ENCODE measurements around the gene ECI1. TPM values are rescaled to one million over a fixed set of nuclear protein-coding genes. Genes with fewer than 3 reads are reported as not detected.

ECI1 gene
- total RNA-seq, 4 donors from 2014 or later = 32.4 to 96.5 (median 49.8) TPM

DNA sequence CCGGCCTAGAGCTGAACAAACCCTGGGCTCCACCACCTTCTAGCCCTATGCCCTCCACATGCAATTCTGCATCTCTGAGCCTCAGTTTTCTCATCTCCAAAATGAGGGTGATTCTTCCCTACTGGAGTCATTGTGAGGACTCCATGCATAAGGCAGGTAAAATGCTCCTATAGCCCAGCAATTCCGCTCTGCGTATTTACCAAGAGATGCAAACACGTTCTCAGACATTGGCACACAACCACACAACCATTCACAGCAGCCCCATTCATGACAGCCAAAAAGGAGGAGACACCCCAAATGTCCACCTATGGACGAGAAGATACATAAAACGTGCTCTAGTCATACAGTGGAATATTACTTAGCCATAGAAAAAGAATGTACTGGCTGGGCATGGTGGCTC lies 51.1 kb downstream of the ECI1 start:
- TF ChIP-seq, protein P1, sequence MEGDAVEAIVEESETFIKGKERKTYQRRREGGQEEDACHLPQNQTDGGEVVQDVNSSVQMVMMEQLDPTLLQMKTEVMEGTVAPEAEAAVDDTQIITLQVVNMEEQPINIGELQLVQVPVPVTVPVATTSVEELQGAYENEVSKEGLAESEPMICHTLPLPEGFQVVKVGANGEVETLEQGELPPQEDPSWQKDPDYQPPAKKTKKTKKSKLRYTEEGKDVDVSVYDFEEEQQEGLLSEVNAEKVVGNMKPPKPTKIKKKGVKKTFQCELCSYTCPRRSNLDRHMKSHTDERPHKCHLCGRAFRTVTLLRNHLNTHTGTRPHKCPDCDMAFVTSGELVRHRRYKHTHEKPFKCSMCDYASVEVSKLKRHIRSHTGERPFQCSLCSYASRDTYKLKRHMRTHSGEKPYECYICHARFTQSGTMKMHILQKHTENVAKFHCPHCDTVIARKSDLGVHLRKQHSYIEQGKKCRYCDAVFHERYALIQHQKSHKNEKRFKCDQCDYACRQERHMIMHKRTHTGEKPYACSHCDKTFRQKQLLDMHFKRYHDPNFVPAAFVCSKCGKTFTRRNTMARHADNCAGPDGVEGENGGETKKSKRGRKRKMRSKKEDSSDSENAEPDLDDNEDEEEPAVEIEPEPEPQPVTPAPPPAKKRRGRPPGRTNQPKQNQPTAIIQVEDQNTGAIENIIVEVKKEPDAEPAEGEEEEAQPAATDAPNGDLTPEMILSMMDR (IDR thresholded peaks at IDR 0.05; ENCODE audit: low read depth) = no peak

DNA sequence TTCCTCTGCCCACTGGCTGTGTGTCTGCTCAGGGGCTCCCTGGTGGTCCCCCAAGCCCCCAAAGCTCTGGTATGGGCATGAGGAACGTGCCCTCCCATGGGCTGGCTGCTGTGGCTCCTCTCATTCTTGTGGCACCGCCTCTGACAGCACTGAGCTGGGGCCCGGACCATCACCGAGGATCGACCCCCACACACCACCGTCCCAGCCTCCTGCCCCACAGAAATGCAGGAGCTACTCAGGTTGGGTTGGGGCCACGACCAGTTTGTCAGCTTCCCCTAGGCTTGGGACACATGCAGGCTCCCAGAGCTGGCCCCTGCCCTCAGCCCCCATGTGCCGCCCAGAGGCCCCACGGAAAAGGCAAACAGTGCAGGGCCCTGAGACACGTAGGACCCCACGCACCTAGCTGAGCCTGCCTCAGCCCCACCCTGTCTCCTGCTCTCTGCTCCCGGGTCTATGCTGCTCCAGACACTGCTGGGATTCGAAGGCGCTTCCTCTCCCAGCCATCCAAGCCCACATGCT lies 51.7 kb downstream of the ECI1 start:
- TF ChIP-seq, protein P1 (IDR thresholded peaks at IDR 0.05; ENCODE audit: low read depth) = no peak

DNA sequence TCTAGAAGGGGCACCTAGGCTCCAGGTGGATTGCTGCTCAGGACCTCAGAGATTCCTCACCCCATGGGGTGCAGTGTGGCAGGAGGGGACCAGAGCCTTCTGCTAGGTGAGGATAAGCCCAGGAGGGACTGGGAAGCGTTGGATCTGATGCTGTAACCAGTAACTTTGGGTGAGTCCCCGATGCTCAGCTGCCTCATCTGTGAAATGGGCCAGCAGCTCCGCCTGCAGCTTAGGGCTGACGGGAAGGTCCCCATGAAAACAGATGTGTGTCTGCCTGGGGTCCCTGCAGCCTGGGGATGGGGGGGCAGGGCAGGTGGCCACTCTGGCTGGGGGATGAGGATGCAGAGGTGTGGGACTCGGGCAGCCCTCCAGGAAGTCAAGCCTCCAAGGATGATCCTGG lies 52.3 kb downstream of the ECI1 start:
- TF ChIP-seq, protein P1 (IDR thresholded peaks at IDR 0.05; ENCODE audit: low read depth) = no peak

DNA sequence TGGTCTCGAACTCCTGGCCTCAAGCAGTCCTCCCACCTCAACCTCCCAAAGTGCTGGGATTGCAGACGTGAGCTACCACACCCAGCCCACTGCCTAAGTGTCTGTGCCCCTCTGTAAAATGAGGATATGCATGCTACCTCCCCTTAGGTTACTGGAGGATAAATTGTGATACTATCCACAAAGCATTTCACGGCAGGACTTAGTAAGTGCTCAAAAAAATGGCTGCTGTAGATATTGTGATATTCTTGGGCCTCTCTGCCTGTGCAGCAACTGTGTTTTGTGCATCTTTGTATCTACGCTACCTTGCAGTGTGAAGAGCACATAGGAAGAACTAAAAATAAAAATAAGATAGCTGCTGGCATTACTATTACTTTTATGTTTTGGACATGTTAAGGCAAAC lies 53.1 kb downstream of the ECI1 start:
- TF ChIP-seq, protein P1 (IDR thresholded peaks at IDR 0.05; ENCODE audit: low read depth) = no peak

DNA sequence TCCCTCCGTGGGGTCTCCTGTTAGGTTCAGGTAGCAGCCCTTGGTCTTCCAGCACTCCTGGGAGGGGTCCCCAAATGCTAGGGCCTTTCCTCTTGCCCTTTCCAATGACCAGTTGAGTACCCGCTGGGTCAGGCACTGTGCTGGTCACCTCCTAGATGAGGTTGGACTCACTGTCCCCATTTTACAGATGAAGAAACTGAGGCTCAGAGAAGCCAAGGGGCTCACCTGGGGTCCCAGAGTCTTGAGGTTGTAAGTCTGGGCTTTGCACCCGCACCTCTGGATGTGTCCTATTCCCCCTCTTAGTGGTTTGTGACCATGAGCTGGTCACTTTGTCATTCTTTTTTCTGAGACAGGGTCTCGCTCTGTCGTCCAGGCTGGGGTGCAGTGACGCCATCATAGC lies 53.6 kb downstream of the ECI1 start:
- TF ChIP-seq, protein P1 (IDR thresholded peaks at IDR 0.05; ENCODE audit: low read depth) = no peak

DNA sequence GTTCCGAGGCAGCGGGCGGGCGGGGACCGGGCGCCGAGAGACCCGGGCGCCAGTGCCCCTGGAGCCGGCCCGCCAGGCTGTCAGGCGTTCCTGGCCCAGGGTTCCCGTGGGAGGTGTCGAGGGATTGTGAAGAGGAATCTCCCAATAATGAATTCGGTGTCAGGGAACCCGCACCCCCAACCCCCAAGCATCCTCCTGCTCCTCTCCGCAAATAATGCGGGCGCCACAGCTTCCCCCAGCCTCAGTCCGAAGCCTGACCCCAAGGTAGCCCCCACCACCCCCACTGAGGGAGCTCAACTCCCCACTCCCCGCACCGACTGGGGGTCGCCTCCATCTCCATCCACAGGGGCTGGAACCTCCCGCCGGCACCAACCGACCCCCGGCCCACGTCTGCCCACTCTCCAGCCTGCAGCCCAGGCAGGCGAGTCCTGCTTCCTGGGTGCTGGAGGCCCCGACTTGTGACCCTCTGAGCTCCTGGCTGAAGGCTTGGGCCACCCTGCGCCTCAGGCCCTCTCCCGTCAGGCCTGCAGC lies 54.3 kb downstream of the ECI1 start:
- TF ChIP-seq, protein P1 (IDR thresholded peaks at IDR 0.05; ENCODE audit: low read depth) = no peak

DNA sequence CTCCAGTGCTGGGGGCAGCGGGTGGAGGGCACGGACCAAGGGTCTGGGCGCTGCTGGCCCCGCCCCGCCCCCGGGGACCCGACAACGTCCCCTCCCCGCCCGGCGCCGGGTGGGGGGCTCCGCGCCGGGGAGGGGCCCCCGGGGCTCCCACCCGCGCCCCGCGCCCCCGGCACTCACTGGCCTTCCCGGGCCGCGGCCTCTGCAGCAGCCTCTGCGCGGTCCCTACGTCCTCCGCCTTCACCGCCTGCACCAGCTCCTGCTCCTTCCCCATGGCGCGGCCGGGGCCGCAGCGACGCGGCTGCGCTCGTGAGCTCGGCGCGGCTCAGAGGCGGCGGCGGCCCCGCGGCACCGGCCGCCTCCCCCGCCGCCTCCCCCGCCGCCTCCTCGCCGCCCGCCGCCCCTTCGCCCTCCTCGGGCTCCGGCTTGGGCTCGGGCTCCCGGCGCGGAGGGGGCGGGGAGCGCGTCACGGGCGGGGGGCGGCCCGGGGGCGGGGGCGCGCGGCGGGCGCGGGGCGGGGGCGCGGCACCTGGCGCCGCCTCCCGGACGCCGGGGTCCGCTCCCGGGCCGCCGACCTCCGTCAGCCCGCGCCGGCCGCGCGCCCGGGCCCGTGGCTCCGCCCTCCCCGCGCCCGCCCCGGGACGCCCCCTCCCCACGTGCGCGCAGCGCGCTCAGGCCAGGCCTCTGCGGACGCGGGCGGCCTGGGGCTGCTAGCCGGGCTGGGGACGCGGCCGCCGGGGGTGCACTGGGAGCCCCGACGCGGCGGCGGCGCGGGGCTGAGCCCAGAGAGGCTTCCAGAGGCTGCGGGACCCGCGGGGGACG lies 55.0 kb downstream of the ECI1 start, which contains the start of gene CASKIN1:
TSS of gene CASKIN1 (minus strand) at position 444 of the 819 bp plus-strand sequence. CDS start at position 271, 173 bp downstream.
- TF ChIP-seq, protein P1 (IDR thresholded peaks at IDR 0.05; ENCODE audit: low read depth) = no peak

All from subcutaneous adipose tissue (tissue), 4 donors.